B cell (primary cell): ENCODE data around the gene AMMECR1. TPM values are rescaled to one million over a fixed set of nuclear protein-coding genes. Genes with fewer than 3 reads are reported as not detected.
"Not testable (repeated sequence)": the region's sequence is repeated elsewhere in the genome, so short reads cannot be mapped to it uniquely, and the experiment has no call there.

ENCODE experiments used
- ATAC-seq: fragments of 200-7000 bp; cut with Tn5 transposase; one replicate; pipeline ENCODE4 v1.10.0; 2021; ENCODE audit warnings: low read depth, mild to moderate bottlenecking, moderate number of reproducible peaks, moderate library complexity
- CTCF ChIA-PET: fragments of 350-600 bp; sonication (Branson Sonifier 250); formaldehyde crosslinking; loops from one replicate; lab custom pipeline; 2021; ENCODE audit warnings: antibody characterized with exemption, inconsistent platforms; lab: Charles Lee
- POLR2A ChIA-PET: fragments of 350-600 bp; sonication (Branson Sonifier 250); formaldehyde crosslinking; loops from one replicate; lab custom pipeline; 2021; ENCODE audit warnings: antibody characterized with exemption; lab: Charles Lee
- DNase-seq: peaks from one replicate; pipeline ENCODE4 v3.0.0; 2013
- H2AFZ ChIP-seq: 2 replicates; pipeline ENCODE4 v1.6.1; 2012; ENCODE audit warnings: mild to moderate bottlenecking, low read depth, low read length; ENCODE audit not compliant: insufficient read depth, poor library complexity, severe bottlenecking
- H3K27ac ChIP-seq, 2 donors: 1 replicate in 1 of 2; 2 replicates in 1 of 2; pipeline ENCODE4 v1.5.1; 2012 to 2013; ENCODE audit warnings: low read length in 2 of 2, mild to moderate bottlenecking in 2 of 2, moderate library complexity in 1 of 2
- H3K27me3 ChIP-seq, 4 experiments: fragments of 200-600 bp in 1 of 4; sonication (generic) in 1 of 4; replicated peaks in 1 of 4; 1 replicate in 2 of 4; 2 replicates in 2 of 4; pipeline versions ENCODE4 v1.6.1 to v1.7.0; 2013 to 2016; ENCODE audit warnings: low read length in 3 of 4, mild to moderate bottlenecking in 2 of 4, mixed read lengths in 1 of 4, moderate library complexity in 1 of 4; ENCODE audit not compliant: insufficient read depth in 4 of 4, control insufficient read depth in 3 of 4; ENCODE audit errors: control extremely low read depth in 1 of 4
- H3K36me3 ChIP-seq, 2 experiments: replicated peaks in 1 of 2; 1 replicate in 1 of 2; 2 replicates in 1 of 2; pipeline versions ENCODE4 v1.6.1 to v1.7.1; 2013; ENCODE audit warnings: low read length in 1 of 2; ENCODE audit not compliant: insufficient read depth in 2 of 2, control insufficient read depth in 1 of 2; ENCODE audit errors: control extremely low read depth in 1 of 2, extremely low read depth in 1 of 2
- H3K4me1 ChIP-seq, 2 donors: fragments of 200-600 bp in 1 of 2; sonication (generic) in 1 of 2; 1 replicate in 1 of 2; 2 replicates in 1 of 2; pipeline versions ENCODE4 v1.5.1 to v1.6.1; 2013 to 2017; ENCODE audit warnings: low read length in 2 of 2; ENCODE audit not compliant: control insufficient read depth in 2 of 2, insufficient read depth in 2 of 2
- H3K4me2 ChIP-seq: replicated peaks from 2 replicates; pipeline ENCODE3; 2012; ENCODE audit warnings: mild to moderate bottlenecking, low read depth, low read length; ENCODE audit not compliant: poor library complexity, severe bottlenecking
- H3K4me3 ChIP-seq, 5 experiments: fragments of 200-600 bp in 1 of 5; sonication (generic) in 1 of 5; 1 replicate in 3 of 5; 2 replicates in 2 of 5; pipeline versions ENCODE4 v1.5.1 to v1.7.0; 2011 to 2016; ENCODE audit warnings: low read length in 4 of 5, mild to moderate bottlenecking in 4 of 5, low read depth in 2 of 5, control low read depth in 1 of 5, moderate library complexity in 1 of 5; ENCODE audit not compliant: insufficient read depth in 1 of 5; ENCODE audit errors: control extremely low read depth in 1 of 5, extremely low read depth in 1 of 5
- H3K79me2 ChIP-seq: fragments of 200-600 bp; sonication (generic); one replicate; pipeline ENCODE4 v1.6.0; 2016; ENCODE audit warnings: low read length; ENCODE audit not compliant: control insufficient read depth, insufficient read depth
- H3K9ac ChIP-seq: fragments of 200-600 bp; sonication (generic); 2 replicates; pipeline ENCODE4 v1.6.1; 2017; ENCODE audit warnings: mild to moderate bottlenecking, low read length, moderate library complexity
- H3K9me3 ChIP-seq, 3 donors: one replicate each; pipeline versions ENCODE4 v1.6.1 to v1.7.1; 2013; ENCODE audit warnings: low read length in 2 of 3; ENCODE audit not compliant: control insufficient read depth in 2 of 3, insufficient read depth in 1 of 3; ENCODE audit errors: control extremely low read depth in 1 of 3
- H4K20me1 ChIP-seq: 2 replicates; pipeline ENCODE4 v1.6.0; 2012; ENCODE audit warnings: mild to moderate bottlenecking, low read length; ENCODE audit not compliant: insufficient read depth, control insufficient read depth, poor library complexity, severe bottlenecking
- H3K27ac Mint-ChIP-seq: one replicate; pipeline ENCODE4 v1.8.0; 2021; ENCODE audit warnings: mixed read lengths
- H3K27me3 Mint-ChIP-seq: one replicate; pipeline ENCODE4 v1.8.0; 2021; ENCODE audit warnings: mixed read lengths
- H3K4me1 Mint-ChIP-seq: one replicate; pipeline ENCODE4 v1.8.0; 2021; ENCODE audit warnings: mixed read lengths
- H3K4me3 Mint-ChIP-seq: one replicate; pipeline ENCODE4 v1.8.0; 2021; ENCODE audit warnings: mixed read lengths
- H3K9me3 Mint-ChIP-seq: one replicate; pipeline ENCODE4 v1.8.0; 2022; ENCODE audit warnings: mixed read lengths; ENCODE audit not compliant: insufficient read depth
- CTCF ChIP-seq: fragments of 200-600 bp; IDR thresholded peaks from one replicate; pipeline ENCODE4 v1.8.0; 2022; ENCODE audit warnings: antibody characterized with exemption, mild to moderate bottlenecking
- EZH2 ChIP-seq: IDR thresholded peaks from 2 replicates; pipeline ENCODE4 v1.6.1; 2012; ENCODE audit warnings: borderline replicate concordance, low read depth, mild to moderate bottlenecking, moderate library complexity, low read length; ENCODE audit not compliant: insufficient read depth, poor library complexity, severe bottlenecking
- WGBS: methylation state at CpG from one replicate; pipeline ENCODE4 v1.1.5; 2013; ENCODE audit warnings: missing lambda C conversion rate; ENCODE audit not compliant: insufficient coverage; 5-methylcytosine and 5-hydroxymethylcytosine counted together
- intact Hi-C: fragments of 100-400 bp; cut with micrococcal nuclease; formaldehyde crosslinking; loops from one replicate; pipeline ENCODE4 v1.10.0; 2022
- polyA plus RNA-seq: library from polyadenylated mRNA; depleted of rRNA; stranded (reverse); fragments of >200 nt; gene quantifications from 2 replicates; pipeline ENCODE4 v1.2.3, GENCODE V29; 2012
- total RNA-seq, 2 donors: library from RNA; stranded (reverse); fragments of 120-200 nt in 1 of 2; gene quantifications; 1 replicate in 1 of 2; 2 replicates in 1 of 2; pipeline versions ENCODE4 v1.2.3 to v1.2.4, GENCODE V29; 2013 to 2022

Gene AMMECR1
- total and polyA plus RNA-seq, 2 donors (not counting 1 experiment from before 2014, with no cell fraction given), result 5.7 to 12.7 TPM

GRCh38 chrX:110338935-110339334 lies 21.1 kb upstream of the AMMECR1 start:
- Histone ChIP-seq H3K9me3 (no peaks in the 10 kb centered on the region), H2AFZ (no peak overlapping the region), H3K27ac (no peak overlapping the region), H3K36me3 (no peaks in the 10 kb centered on the region), H3K4me2 (no peak overlapping the region), H3K9ac (no peak overlapping the region), H4K20me1 (no peaks in the 10 kb centered on the region), H3K4me1 (no peaks in the 10 kb centered on the region), H3K27me3 (no peaks in the 10 kb centered on the region), H3K4me3 (no peak overlapping the region), H3K79me2 (no peaks in the 10 kb centered on the region)
- ATAC-seq (no peak), DNase-seq (no peak)
- intact Hi-C loops, result no loop called here
- WGBS, result no CpG with 5 or more reads among the region's 4 CpGs
- Mint-ChIP-seq H3K4me3 (no peak overlapping the region), H3K4me1 (peaks cover 4% of the 10 kb centered on the region), H3K27me3 (no peaks in the 10 kb centered on the region), H3K9me3 (no peaks in the 10 kb centered on the region), H3K27ac (no peak overlapping the region)
- CTCF ChIA-PET, result interaction anchor here (0.9 kb wide), 1 partner anchor 9 kb away, joined by 3 read pairs; no protein-coding TSS in a partner anchor
- POLR2A ChIA-PET, result no interaction called here
- TF ChIP-seq EZH2 (no peak), CTCF (no peak)

GRCh38 chrX:110333458-110333857 lies 15.6 kb upstream of the AMMECR1 start:
- H3K27me3 ChIP-seq, H3K27me3 Mint-ChIP-seq, H3K4me1 ChIP-seq, CTCF ChIA-PET, H3K9me3 Mint-ChIP-seq, H3K9me3 ChIP-seq, H3K36me3 ChIP-seq, H3K79me2 ChIP-seq, DNase-seq, H2AFZ ChIP-seq, H3K27ac ChIP-seq, ATAC-seq, H3K9ac ChIP-seq, POLR2A ChIA-PET, H4K20me1 ChIP-seq, H3K4me3 ChIP-seq, H3K4me1 Mint-ChIP-seq, intact Hi-C loops, H3K4me3 Mint-ChIP-seq, H3K27ac Mint-ChIP-seq, H3K4me2 ChIP-seq: not testable (repeated sequence)
- WGBS, result no CpG with 5 or more reads among the region's 1 CpG
